Chondrocyte (in vitro differentiated cells): ENCODE measurements around the gene GNG3. TPM values are rescaled to one million over a fixed set of nuclear protein-coding genes. Genes with fewer than 3 reads are reported as not detected.

Source experiments
- DNase-seq: peaks from one replicate; pipeline ENCODE4 v3.0.0; 2021; ENCODE audit warnings: mixed read lengths, low spot score
- H3K27ac Mint-ChIP-seq: one replicate; pipeline ENCODE4 v1.8.0; 2021; ENCODE audit warnings: mild to moderate bottlenecking, moderate library complexity, mixed read lengths; ENCODE audit not compliant: unreplicated experiment
- H3K27me3 Mint-ChIP-seq: 2 replicates; pipeline ENCODE4 v1.8.0; 2021; ENCODE audit warnings: low read depth, mixed read lengths
- H3K36me3 Mint-ChIP-seq: 2 replicates; pipeline ENCODE4 v1.8.0; 2021; ENCODE audit warnings: low read depth, mixed read lengths
- H3K4me1 Mint-ChIP-seq: 2 replicates; pipeline ENCODE4 v1.8.0; 2021; ENCODE audit warnings: low read depth, mild to moderate bottlenecking, mixed read lengths
- H3K4me3 Mint-ChIP-seq: one replicate; pipeline ENCODE4 v1.8.0; 2021; ENCODE audit warnings: mild to moderate bottlenecking, moderate library complexity, mixed read lengths; ENCODE audit not compliant: unreplicated experiment
- H3K9me3 Mint-ChIP-seq: 2 replicates; pipeline ENCODE4 v1.8.0; 2021; ENCODE audit warnings: low read depth, mixed read lengths
- CTCF ChIP-seq: fragments of 200-600 bp; sonication (generic); IDR thresholded peaks from 2 replicates; pipeline ENCODE4 v1.5.0; 2021; ENCODE audit warnings: antibody characterized with exemption, mild to moderate bottlenecking, moderate library complexity
- total RNA-seq: library from RNA; stranded (reverse); gene quantifications from 3 replicates; pipeline ENCODE4 v1.2.1, GENCODE V29; 2021

GNG3 gene
- total RNA-seq, 1 donor from 2014 or later: not detected

- Mint-ChIP-seq H3K4me3 (peak within 1 kb of the TSS; percentile 84), H3K36me3 (peaks cover 10% of the 10 kb centered on the region), H3K27ac (peak within 1 kb of the TSS; percentile 98), H3K4me1 (peaks cover 35% of the 10 kb centered on the region), H3K27me3 (no peaks in the 10 kb centered on the region), H3K9me3 (no peaks in the 10 kb centered on the region)
- peak; percentile 94 for DNase-seq
- TF ChIP-seq CTCF: no peak
Observed at GRCh38 chr11:62678770-62679696, 28.4 kb upstream of the GNG3 start, which contains the start of gene UBXN1. UBXN1 (minus strand) TSS chr11:62679073; CDS start chr11:62678923, 150 bp downstream.

GRCh38 chr11:62680825-62681240, 26.6 kb upstream of the GNG3 start:
- no peak for DNase-seq
- Mint-ChIP-seq H3K4me1 (peaks cover 35% of the 10 kb centered on the region), H3K4me3 (no peak overlapping the region), H3K9me3 (no peaks in the 10 kb centered on the region), H3K36me3 (peaks cover 8% of the 10 kb centered on the region), H3K27me3 (no peaks in the 10 kb centered on the region), H3K27ac (peak overlapping the region; percentile 90)
- peak; percentile 78 for TF ChIP-seq CTCF

- Mint-ChIP-seq H3K27ac (no peak overlapping the region), H3K4me3 (no peak overlapping the region)
Observed at GRCh38 chr11:62682518-62682917, 25.0 kb upstream of the GNG3 start.

GRCh38 chr11:62687508-62688396, 19.7 kb upstream of the GNG3 start:
- Mint-ChIP-seq H3K4me1 (peaks cover 13% of the 10 kb centered on the region), H3K27ac (no peak overlapping the region), H3K9me3 (no peaks in the 10 kb centered on the region), H3K27me3 (no peaks in the 10 kb centered on the region), H3K36me3 (peaks cover 5% of the 10 kb centered on the region), H3K4me3 (no peak overlapping the region)
- no peak for DNase-seq
- no peak for TF ChIP-seq CTCF

More at GRCh38 chr11:62682518-62682917, 25.0 kb upstream of the GNG3 start:
- peaks cover 26% of the 10 kb centered on the region for H3K4me1 Mint-ChIP-seq
- no peak for DNase-seq
- H3K9me3 Mint-ChIP-seq: no peaks in the 10 kb centered on the region
- TF ChIP-seq CTCF: no peak
- H3K36me3 Mint-ChIP-seq: peaks cover 3% of the 10 kb centered on the region
- no peaks in the 10 kb centered on the region for H3K27me3 Mint-ChIP-seq

- Mint-ChIP-seq H3K27ac (peak overlapping the region; percentile 28), H3K4me1 (peaks cover 13% of the 10 kb centered on the region), H3K4me3 (no peak overlapping the region), H3K9me3 (no peaks in the 10 kb centered on the region), H3K36me3 (peaks cover 8% of the 10 kb centered on the region), H3K27me3 (no peaks in the 10 kb centered on the region)
- DNase-seq: no peak
- TF ChIP-seq CTCF: no peak
Observed at GRCh38 chr11:62688491-62688890, 19.0 kb upstream of the GNG3 start.
